HG03135 (cell line): ENCODE measurements around the gene MYO3B.

Experiments
- ATAC-seq: cut with Tn5 transposase; IDR thresholded peaks from one replicate; pipeline ENCODE4 v1.9.1; 2021; ENCODE audit warnings: mild to moderate bottlenecking, moderate library complexity; ENCODE audit not compliant: unreplicated experiment

MYO3B gene

DNA sequence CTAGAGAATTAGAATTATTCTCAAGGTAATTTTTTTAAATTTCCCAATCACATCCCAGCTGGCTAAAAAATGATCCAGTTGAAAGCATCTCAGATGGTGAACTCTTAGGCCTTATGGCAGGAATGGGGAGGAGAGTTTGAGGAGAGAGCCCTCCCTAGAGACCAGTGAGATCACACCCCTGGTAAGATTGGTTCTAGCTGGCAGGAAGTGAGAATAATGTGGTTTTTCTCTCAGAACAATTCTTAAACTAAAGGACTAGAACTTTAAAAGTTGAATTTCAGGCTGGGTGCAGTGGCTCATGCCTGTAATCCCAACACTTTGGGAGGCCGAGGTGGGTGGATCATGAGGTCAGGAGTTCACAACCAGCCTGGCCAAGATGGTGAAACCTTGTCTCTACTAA is 120.2 kb downstream of the MYO3B start:
- peak; percentile 73 for ATAC-seq

DNA sequence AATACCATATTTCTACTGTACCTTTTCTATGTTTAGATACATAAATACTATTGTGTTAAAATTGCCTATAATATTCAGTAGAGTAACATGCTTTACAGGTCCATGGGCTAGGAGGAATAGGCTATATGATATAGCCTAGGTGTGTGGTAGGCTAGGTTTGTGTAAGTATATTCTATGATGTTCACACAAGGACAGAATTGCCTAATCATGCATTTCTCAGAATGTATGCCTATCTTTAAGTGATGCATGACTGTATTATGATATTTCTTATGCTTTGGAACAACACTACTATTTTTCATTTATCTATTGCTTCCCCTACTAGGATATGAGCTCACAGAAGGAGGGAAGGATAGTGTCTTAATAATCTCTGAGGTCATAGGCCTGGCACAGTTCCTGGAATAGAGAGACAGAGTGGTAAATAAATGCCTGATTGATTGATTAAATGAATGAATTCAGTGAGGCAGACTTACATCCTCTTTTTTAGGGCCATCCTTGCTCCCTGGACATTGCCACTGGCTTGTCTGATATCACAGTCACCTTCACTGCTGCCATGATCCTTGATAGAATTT is 121.0 kb downstream of the MYO3B start:
- ATAC-seq, result no peak

DNA sequence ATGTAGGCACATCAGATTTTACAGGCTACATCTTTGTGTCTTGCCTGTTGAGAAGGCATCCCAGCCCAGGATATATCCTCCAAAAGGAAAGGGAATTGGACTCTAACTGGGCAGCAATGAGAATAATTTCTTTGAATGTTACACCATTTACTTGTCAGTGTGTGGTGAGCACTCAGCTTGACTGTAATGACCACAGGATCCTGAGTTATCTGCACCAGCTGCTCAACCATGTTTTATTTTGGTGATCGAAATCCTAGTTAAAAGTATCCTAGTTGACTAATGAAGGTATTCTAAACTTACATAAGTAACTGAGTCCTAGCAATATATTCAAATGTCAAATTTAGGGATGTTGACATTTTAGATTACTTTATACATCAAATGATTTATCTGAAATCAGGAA is 123.0 kb downstream of the MYO3B start:
- no peak for ATAC-seq

DNA sequence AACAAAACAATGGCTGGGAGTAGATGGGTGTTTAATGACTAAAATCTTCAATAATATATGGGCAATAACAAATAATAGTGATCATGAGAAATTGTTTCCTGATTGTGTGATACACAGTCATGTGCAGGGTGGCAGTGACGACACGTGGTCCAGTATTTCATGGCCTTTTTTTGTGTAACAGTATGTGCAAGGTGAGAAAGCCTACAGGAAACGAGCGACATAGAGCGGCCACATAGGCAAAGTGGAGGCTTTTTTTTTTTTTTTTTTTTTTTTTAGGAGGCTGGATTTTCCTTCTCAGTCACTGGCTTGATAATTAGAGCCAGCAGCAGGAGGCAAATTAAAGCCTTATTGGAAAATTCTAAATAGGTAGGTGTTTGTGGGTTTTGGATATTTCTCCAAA is 123.7 kb downstream of the MYO3B start:
- ATAC-seq, result no peak

DNA sequence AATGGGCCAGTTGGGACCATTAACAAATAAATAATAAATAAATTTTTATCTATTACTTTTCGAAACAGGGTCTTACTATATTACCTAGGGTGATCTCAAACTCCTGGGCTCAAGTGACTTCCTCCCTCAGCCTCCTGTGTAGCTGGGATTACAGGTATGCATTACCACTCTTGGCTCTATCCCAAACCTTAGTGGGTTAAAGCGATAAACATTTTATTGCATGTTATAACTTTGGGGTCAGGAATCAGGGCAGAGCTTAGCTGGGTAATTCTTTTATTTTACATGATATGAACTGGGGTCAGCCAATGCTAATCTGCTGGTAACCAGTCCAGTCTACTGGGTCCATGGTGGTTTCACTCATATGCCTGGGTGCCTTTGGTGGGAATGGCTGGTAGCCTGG is 127.8 kb downstream of the MYO3B start:
- ATAC-seq, result no peak

DNA sequence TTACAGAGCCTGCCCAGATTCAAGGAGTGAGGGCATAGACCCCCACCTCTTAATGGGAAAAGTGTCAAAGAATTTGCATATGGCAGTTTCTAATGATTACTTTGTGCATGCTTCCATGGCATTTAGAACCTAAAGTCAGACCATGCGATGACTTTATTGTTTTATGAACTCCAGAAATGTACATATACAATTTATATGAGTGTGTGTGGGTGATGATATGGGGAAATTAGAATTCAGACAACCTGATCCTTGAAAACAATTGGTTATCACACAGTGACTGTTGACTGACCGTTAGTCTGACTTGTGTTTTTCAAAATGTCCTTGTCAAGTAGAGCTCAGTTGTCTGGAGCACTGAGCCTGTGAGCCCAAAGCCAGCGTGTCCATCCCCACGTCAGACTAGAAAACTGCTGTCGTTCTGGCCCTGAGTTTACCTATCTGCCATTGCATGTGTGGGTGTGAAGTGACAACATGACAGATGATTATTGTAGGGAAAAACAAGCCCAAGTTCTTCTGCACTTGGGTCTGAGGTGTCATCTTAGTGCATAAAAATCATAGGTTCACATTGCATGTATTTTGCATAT is 128.4 kb downstream of the MYO3B start:
- no peak for ATAC-seq

DNA sequence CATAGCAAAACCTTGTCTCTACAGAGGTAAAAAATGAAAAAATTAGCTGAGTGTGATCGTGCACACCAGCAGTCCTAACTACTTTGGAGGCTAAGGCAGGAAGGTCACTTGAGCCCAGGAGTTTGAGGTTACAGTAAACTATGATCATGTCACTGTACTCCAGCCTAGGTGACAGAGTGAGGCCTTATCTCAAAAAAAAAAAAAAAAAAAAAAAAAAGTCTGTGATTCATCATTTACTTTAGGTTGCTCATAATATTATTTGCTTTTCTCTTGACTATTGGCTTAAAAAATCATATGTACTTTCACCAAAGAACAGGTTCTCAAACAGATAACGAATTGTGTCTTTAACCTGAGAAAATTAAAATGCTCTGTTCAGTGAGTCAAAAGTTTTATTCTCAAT is 129.1 kb downstream of the MYO3B start:
- ATAC-seq, result no peak

DNA sequence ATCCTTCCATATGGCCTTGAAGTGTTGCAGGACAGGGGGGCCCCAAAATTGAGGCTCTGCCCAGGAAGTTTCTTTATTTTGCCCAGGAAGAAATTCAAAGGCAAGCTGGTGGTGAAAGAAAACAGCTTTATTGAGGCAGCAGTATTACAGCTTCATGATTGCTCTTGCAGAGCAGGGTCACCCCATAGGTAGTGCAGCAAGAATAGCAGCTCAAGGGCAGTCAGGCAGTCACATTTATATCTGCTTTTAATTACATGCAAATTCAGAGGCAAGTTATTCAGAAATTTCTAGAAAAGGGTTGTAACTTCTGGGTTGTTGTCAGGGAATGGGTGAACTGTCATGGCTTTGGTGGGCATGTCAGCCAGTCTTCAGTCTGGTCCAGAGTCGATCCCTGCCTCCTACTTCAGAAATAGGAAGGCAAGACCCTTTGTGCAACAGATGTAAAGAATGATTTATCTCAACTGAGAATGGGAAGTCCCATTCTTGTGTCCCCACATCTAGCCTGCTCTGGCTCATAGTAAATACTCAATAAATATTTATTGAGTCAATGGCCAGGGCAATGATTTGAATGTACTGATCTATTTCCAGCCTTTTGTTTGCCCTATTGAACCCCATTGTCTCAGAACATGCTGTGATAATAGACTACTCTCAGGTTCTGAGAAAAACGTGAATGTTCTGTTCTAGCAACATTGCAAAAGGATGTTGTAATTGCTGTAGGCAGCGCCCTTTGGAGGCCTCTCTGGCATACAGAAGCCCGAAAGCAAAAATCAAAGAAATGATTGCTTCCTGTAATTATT is 129.8 kb downstream of the MYO3B start:
- ATAC-seq, result no peak

DNA sequence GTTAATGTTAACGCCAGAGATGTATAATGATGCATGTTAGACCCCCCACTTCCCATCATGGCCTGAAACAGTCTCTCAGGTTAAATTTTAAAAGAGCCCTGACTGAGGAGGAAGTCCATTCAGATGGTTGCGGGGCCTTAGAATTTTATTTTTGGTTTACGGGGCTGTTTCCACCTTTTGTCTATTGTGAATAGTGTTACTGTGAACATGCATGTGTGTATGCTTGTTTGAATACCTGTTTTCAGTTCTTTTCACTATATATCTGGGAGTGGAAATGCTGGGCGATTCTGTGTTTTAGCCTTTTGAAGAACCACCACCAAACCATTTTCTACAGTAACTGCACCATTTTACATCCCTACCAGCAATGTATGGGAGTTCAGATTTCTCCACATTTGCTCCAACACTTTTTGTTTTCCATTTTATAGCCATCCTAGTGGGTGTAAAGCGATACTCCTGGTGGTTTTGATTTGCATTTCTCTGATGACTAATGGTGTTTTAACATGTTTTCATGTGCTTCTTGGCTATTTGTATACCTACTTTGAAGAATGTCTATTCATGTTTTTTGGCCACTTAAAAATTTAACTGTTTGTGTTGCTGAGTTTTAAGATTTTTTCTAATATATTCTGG is 133.0 kb downstream of the MYO3B start:
- no peak for ATAC-seq

DNA sequence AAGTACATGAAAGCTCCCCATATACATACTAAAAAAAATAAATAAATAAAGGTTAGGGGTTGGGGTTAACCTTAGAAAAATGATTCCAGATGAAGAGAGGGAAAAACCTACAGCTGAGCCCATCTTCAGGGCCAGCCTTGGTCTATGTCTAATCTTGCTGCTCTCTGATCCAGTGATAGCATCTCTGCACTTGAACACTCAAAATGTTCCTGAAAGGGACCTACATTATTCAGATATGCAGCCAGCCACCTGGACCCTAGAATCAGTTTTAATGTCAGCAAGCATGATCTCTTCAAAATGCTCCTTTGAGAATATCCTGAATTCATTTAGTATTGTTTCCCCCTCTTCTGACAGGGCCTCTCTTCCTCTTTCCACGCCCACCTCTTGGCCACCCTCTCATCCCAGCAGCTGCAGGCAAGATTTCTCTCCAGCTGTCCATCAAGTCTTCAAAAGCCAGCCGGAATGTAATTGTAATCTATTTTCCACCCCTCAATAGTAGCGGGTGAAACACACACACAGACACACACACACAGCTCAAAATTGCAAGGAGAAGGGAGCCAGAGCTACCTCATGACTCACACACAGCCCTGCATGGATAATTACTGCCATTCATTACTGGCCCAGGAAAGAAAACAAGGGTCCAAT is 135.5 kb downstream of the MYO3B start:
- no peak for ATAC-seq

DNA sequence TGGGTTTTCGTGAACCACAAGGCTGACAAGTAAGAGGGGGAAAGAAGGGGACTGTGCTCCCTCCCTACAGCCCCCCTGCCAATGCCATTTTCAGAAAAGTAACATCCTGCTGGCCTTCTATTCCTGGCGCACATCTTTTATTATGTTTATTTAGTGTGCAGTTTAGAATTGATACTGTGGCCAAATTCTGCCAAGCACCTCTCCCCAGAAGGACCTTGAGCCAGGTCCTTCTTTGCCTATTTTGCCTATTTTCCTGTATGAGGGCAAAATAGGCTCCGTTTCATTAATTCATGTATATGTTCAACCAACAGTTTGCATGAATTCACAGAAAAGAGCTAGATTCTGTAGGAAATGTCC is 136.0 kb downstream of the MYO3B start:
- ATAC-seq, result no peak

DNA sequence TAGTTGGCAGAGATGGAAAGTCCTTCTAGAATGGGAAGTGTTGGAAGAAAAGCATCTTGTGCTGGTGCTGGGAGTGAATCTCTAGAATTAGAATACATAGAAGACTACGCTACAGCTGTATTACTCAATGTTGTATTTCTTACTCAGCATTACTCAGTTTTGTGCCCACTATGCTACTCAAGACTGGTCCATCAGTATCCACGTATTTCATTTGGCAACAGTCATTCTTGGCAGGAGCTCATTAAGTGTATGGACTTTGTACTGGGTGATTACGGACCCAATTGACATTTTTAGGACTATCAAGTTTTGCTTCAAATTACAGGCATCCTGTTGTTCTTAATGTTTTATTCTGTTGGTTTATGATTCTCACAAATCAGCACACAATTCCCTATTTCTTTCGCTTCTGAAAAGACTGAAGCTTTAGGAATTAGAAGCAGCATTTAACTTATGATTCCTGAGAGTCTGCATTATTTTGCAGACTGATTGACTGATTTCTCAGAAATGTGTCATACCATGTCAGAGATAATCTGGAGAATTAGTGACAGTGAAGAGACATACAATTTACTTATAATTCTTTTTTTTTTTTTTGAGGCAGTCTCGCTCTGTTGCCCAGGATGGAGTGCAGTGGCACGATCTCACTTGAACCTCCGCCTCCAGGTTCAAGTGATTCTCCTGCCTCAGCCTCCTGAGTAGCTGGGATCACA is 136.9 kb downstream of the MYO3B start:
- ATAC-seq, result no peak

DNA sequence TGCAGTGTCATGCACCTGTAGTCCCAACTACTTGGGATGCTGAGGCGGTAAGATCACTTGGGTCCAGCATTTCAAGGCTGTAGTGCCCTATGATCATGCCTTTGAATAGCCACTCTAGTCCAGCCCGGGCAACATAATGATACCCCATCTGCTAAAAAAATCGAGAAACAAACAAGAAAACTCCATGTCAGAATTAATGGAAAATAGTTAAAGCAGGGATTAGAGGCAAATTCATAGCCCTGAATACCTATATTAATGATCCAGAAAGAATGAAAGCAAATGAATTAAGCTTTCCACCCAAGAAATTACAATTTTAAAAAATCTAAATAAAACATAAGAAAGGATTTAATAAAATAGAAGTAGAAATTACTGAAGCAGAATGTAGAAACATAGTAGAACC is 143.0 kb downstream of the MYO3B start:
- no peak for ATAC-seq

DNA sequence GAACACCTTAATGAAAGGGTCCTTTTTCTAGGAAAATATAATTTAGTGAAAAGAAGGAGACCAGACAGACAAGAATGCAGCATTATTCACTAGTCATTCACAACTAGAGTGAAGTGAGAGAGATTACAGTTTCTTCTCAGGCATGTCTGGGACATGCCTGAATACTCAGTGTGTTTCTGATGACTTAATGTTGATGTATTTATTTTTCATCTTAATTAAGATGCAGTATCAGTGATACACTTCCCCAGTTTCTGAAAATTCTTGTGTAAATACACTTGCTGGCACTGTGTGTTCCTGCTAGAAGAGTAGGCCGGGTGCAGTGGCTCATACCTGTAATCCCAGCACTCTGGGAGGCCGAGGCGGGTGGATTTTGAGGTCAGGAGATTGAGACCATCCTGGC is 143.6 kb downstream of the MYO3B start:
- ATAC-seq, result no peak

DNA sequence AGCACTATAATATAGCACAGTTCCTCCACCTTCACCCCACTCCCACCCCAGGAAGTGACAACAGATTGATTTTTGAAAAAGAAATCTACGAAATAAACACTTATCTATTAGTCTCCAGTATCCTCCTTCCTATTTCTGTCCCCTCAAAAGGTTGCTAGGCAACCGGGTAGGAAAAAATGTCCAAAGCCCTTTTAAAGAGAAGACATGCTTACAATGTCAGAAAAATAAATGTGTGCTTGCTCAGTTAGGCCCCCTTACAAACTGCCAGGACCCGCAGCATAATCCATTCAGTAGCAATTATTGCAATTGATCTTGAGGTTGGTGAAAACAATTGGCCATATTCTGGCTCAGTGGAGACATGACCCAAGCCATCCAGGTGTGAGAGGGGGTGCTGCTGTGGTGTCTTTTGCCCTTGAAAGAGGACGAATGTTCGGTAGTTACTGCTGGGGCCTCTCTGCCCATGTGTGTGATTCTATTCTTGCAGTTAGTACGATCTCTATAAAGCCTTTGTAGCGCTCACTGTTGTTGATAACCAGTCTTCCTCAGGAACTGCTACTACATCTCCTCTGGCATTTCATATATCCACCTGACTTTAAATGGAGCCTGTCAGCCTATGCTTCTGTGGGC is 144.3 kb downstream of the MYO3B start:
- ATAC-seq, result no peak

DNA sequence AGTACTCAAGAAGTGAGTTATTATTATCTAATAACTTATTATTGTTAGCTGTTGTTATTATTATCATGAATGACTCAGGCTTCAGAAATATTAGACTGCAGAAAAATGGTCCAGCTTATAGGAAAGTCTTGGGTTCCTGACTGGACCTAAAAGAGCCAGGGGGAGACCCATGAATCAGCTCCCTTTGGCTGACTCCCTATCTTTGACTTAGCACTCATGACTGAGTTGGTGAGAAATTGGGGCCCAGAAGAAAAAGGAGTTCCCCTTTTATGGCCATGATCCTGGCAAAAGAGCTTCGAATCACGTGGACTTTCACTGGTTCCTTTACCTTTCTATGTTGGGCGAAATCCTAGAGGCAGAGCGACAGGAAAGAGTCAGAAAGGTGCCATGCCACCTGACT is 145.8 kb downstream of the MYO3B start:
- no peak for ATAC-seq

DNA sequence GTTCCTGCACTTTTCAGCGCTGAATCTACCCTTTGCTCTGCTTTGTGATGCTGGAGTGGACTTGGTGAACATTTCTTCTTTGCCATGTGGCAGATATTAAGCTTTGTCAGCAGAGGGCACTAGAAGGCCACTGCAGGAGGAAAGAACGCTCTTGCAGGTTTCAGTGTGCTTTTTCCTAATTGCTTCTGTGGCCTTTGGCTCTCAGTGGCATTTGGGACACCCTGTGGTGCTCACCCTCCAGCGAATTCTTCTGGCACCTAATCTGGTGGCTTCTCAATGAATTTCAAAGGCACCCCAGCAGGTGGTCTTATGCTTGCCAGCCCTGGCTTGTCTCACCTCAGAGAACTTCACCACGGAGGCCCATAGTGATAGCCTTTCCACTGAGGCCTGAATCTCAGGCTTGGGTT is 146.7 kb downstream of the MYO3B start:
- ATAC-seq, result no peak

DNA sequence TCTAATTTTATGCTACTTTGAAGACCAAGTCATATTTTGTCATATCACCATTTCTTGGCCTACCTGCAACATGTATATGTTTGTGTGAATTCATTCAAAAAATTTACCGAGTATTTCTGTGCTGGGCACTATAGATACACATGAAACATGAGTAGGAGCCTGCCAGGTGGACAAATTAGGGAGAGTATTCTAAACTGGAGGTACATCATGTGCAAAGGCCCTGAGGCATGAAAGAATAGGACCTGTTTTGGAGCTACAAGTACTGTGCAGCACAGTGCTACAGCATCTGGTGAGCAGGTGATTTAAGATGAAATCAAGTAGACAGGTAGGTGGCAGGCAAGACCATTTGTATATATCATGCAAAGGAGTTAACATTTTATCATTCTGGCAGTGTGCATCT is 152.9 kb downstream of the MYO3B start:
- no peak for ATAC-seq

DNA sequence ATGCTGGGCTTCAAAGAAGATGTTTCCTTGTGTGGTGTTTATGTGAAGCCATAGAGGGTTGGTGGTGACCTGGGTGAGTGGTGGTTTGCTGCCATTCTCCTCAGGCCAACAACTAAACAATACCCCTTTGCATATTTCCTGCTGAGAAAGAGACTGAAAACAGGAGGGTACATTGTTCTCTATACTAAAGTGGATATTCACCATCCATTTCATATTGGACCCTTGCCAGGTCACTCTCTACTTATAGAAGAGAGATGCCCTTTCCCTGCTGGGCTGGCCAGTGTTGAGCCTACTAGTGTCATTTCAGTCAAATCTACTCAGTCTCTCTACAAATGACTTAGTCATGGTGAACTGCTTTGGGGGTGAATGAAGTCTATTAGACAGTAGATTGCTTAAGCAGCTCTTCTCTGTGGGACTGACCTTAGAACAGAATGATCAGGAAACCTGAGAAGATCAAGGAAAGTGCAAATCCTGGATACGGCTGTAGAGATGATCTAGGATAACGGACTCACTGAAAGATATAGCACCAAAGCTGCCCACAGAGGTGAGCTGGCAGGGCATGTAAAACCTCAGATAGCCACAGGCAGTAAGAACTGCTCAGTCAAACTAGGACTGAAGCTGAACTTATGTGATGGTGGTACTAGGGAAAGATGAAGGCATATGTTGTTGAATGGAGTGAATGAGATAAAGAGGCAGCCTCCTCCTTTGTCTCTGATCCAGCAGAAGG is 154.9 kb downstream of the MYO3B start:
- no peak for ATAC-seq

DNA sequence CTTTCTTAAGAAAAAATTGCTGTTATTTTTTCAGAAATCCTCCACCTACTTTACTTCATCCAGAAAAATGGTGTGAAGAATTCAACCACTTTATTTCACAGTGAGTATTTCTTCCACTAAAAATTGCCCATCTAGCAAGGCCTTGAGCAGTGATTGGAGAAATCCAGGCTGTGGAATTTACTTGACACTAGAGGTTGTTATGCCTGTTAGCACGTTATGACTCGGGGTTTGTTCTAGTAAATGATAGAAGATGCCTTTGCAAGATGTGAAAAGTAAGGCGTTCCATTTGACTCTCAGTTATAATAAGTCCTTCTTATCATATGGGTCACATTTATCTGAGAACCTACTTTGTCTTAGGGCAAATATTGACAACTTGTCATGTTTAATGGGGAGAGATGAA is 157.4 kb downstream of the MYO3B start:
- ATAC-seq, result no peak
